GM21515 (cell line): ENCODE data around the gene ARPC5L.
"Not testable (repeated sequence)": the region's sequence is repeated elsewhere in the genome, so short reads cannot be mapped to it uniquely, and the experiment has no call there.

Source experiments
- ATAC-seq: cut with Tn5 transposase; IDR thresholded peaks from one replicate; pipeline ENCODE4 v1.9.1; 2021; ENCODE audit not compliant: unreplicated experiment

The ARPC5L gene

GRCh38 chr9:124861342-124862229 lies at the start of gene ARPC5L, which contains the start of gene RPL35:
Gene ARPC5L, plus strand, starts transcription at chr9:124862130. Its CDS starts 7,161 bp downstream, at chr9:124869291.
Gene RPL35, minus strand, starts transcription at chr9:124861957. Its CDS starts 45 bp downstream, at chr9:124861912.
- ATAC-seq: peak; percentile 88

DNA sequence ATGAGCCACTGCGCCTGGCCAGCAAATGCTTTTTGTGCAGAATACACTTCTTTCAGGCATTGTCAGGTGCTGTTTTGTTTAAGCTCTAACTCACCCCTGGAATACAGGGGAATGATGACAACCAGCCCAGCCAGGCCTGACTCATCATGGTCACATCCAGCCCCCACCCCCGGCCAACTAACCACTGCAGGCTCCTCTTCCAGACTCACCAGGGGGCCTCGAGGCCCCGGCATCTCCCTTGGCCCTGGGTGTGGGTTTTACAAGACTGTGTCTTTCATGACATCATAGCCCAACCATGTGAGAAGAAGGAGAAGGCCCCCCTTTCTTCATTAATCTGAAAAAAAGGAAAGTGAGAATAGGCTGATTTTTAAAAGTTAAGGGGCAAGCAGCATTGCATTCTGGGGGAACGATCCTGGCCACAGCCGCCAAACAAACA lies 49.5 kb upstream of the ARPC5L start:
- no peak for ATAC-seq

GRCh38 chr9:124813041-124813440 lies 48.9 kb upstream of the ARPC5L start:
- ATAC-seq: no peak

- ATAC-seq: no peak
These were observed 48.3 kb upstream of the ARPC5L start for GRCh38 chr9:124813501-124814163.

- no peak for ATAC-seq
These were observed 47.8 kb upstream of the ARPC5L start for GRCh38 chr9:124814164-124814535.

GRCh38 chr9:124815601-124816000 lies 46.3 kb upstream of the ARPC5L start:
- no peak for ATAC-seq

GRCh38 chr9:124818431-124819281 lies 43.3 kb upstream of the ARPC5L start:
- no peak for ATAC-seq

- ATAC-seq: no peak
These were observed 41.0 kb upstream of the ARPC5L start for GRCh38 chr9:124820698-124821623.

- ATAC-seq: no peak
These were observed 33.2 kb upstream of the ARPC5L start for GRCh38 chr9:124828489-124829333.

DNA sequence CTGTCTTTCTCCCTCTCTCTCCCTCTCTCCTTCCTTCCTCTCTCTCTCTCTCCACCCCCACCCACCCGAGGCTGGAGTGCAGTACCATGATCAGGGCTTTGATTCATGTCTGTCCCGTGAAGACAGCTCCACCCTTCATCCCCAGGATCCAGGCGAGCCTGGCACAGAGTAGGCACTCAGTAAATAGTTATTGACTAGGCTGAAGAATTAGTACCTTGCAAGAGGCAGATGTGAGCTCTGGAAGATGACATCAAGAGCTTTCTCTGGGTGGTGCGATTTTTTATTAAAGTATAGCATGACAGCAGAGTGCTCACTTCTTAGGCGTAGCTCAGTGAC lies 32.6 kb upstream of the ARPC5L start:
- no peak for ATAC-seq

DNA sequence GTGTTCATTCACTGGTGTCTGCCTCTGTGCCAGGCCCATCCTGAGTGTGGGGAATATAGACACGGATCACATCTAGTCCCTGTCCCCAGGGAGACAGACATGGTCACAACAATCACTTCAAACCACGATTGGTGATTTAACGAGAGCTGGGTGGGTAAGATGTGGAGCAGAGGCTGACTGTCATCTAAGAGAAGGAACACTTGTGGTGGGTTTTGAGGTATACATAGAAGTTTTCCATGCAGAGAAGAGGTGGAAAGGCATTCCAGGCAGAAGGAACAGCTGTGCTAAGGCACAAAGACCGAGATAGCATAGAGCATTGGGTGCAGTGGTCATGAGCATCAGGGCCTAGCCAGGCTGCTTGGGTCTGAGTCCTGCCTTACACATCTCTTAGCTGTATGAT lies 31.3 kb upstream of the ARPC5L start:
- no peak for ATAC-seq

GRCh38 chr9:124831642-124832364 lies 30.1 kb upstream of the ARPC5L start:
- no peak for ATAC-seq

GRCh38 chr9:124834591-124834990 lies 27.3 kb upstream of the ARPC5L start:
- no peak for ATAC-seq

GRCh38 chr9:124835026-124835557 lies 26.8 kb upstream of the ARPC5L start:
- ATAC-seq: no peak

- ATAC-seq: not testable (repeated sequence)
These were observed 23.8 kb upstream of the ARPC5L start for GRCh38 chr9:124838132-124838531.

DNA sequence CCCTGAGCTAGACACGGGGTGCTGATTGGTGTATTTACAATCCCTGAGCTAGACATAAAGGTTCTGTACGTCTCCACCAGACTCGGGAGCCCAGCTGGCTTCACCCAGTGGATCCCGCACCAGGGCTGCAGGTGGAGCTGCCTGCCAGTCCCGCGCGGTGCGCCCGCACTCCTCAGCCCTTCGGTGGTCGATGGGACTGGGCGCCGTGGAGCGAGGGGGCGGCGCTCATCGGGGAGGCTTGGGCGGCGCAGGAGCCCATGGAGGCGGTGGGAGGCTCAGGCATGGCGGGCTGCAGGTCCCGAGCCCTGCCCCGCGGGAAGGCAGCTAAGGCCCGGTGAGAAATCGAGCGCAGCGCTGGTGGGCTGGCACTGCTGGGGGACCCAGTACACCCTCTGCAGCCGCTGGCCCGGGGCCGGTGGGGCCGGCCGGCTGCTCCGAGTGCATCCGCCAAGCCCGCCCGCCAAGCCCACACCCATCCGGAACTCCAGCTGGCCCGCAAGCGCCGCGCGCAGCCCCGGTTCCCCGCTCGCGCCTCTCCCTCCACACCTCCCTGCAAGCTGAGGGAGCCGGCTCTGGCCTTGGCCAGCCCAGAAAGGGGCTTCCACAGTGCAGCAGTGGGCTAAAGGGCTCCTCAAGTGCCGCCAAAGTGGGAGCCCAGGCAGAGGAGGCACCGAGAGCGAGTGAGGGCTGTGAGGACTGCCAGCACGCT lies 23.2 kb upstream of the ARPC5L start:
- ATAC-seq: not testable (repeated sequence)

GRCh38 chr9:124839612-124840299 lies 22.2 kb upstream of the ARPC5L start:
- no peak for ATAC-seq
